ENCODE results near the gene TMEM106C.
"Not testable (repeated sequence)": the region's sequence is repeated elsewhere in the genome, so short reads cannot be mapped to it uniquely, and the experiment has no call there.

The TMEM106C gene

GRCh38 chr12:47949441-47950341, 13.7 kb upstream of the TMEM106C start:
- in situ Hi-C loops (cut with MboI; ENCODE audit: low sequenced_read_pairs), result no loop called here

- in situ Hi-C loops (cut with MboI; ENCODE audit: low sequenced_read_pairs), result no loop called here
These were observed 12.4 kb upstream of the TMEM106C start for GRCh38 chr12:47950856-47951468.

- in situ Hi-C loops (cut with MboI; ENCODE audit: low sequenced_read_pairs), result no loop called here
These were observed 9.3 kb upstream of the TMEM106C start for GRCh38 chr12:47954058-47954457.

- in situ Hi-C loops (cut with MboI; ENCODE audit: low sequenced_read_pairs), result no loop called here
These were observed 8.8 kb upstream of the TMEM106C start for GRCh38 chr12:47954467-47955045.

GRCh38 chr12:47955059-47955458, 8.3 kb upstream of the TMEM106C start:
- in situ Hi-C loops (cut with MboI; ENCODE audit: low sequenced_read_pairs), result no loop called here

GRCh38 chr12:47957671-47958070, 5.7 kb upstream of the TMEM106C start:
- in situ Hi-C loops (cut with MboI; ENCODE audit: low sequenced_read_pairs), result not testable (repeated sequence)

- in situ Hi-C loops (cut with MboI; ENCODE audit: low sequenced_read_pairs), result no loop called here
These were observed 1.2 kb upstream of the TMEM106C start for GRCh38 chr12:47962198-47962597.

- in situ Hi-C loops (cut with MboI; ENCODE audit: low sequenced_read_pairs), result no loop called here
These were observed 821 bp downstream of the TMEM106C start for GRCh38 chr12:47964106-47964728.

GRCh38 chr12:47965581-47965980, 2.2 kb downstream of the TMEM106C start:
- in situ Hi-C loops (cut with MboI; ENCODE audit: low sequenced_read_pairs), result no loop called here

GRCh38 chr12:47967461-47968321, 4.3 kb downstream of the TMEM106C start:
- in situ Hi-C loops (cut with MboI; ENCODE audit: low sequenced_read_pairs), result no loop called here

GRCh38 chr12:47969845-47970244, 6.4 kb downstream of the TMEM106C start:
- in situ Hi-C loops (cut with MboI; ENCODE audit: low sequenced_read_pairs), result no loop called here

- in situ Hi-C loops (cut with MboI; ENCODE audit: low sequenced_read_pairs), result no loop called here
These were observed 7.4 kb downstream of the TMEM106C start for GRCh38 chr12:47970843-47971242.

- in situ Hi-C loops (cut with MboI; ENCODE audit: low sequenced_read_pairs), result no loop called here
These were observed 9.5 kb downstream of the TMEM106C start for GRCh38 chr12:47972895-47973294.

GRCh38 chr12:47973870-47974269, 10.5 kb downstream of the TMEM106C start:
- in situ Hi-C loops (cut with MboI; ENCODE audit: low sequenced_read_pairs), result no loop called here

GRCh38 chr12:47975036-47975620, 11.7 kb downstream of the TMEM106C start:
- in situ Hi-C loops (cut with MboI; ENCODE audit: low sequenced_read_pairs), result no loop called here

- in situ Hi-C loops (cut with MboI; ENCODE audit: low sequenced_read_pairs), result no loop called here
These were observed 12.4 kb downstream of the TMEM106C start for GRCh38 chr12:47975816-47976215.

GRCh38 chr12:47977046-47977771, 13.8 kb downstream of the TMEM106C start:
- in situ Hi-C loops (cut with MboI; ENCODE audit: low sequenced_read_pairs), result no loop called here

GRCh38 chr12:47977772-47978597, 14.6 kb downstream of the TMEM106C start:
- in situ Hi-C loops (cut with MboI; ENCODE audit: low sequenced_read_pairs), result no loop called here

GRCh38 chr12:47978598-47978873, 15.1 kb downstream of the TMEM106C start:
- in situ Hi-C loops (cut with MboI; ENCODE audit: low sequenced_read_pairs), result no loop called here

Data from HL-60/S4 (cell line).